Caki2 (cell line): Measurements from ENCODE around the gene COA1. TPM values are rescaled to one million over a fixed set of nuclear protein-coding genes. Genes with fewer than 3 reads are reported as not detected.
"Not testable (repeated sequence)": the region's sequence is repeated elsewhere in the genome, so short reads cannot be mapped to it uniquely, and the experiment has no call there.

ENCODE experiments used
- DNase-seq: peaks from one replicate; pipeline ENCODE4 v3.0.0-alpha.2; 2015; ENCODE audit warnings: low read depth
- in situ Hi-C: cut with HindIII; loops from 2 replicates; pipeline ENCODE4 v1.10.0; 2016; ENCODE audit warnings: low sequenced_read_pairs, low pct_unique_long_range_greater_than_20kb, mixed read lengths
- total RNA-seq: library from RNA; depleted of rRNA; stranded (reverse); fragments of >200 nt; shearing (Covaris generic); gene quantifications from 2 replicates; pipeline ENCODE4 v1.2.3, GENCODE V29; 2014; ENCODE audit warnings: low replicate concordance

COA1 gene
- total RNA-seq, 1 experiment from 2014 or later: 128 TPM

GRCh38 chr7:43735403-43735801 lies 6.1 kb upstream of the COA1 start:
- in situ Hi-C loops: no loop called here
- DNase-seq: no peak

GRCh38 chr7:43734575-43735332 lies 5.4 kb upstream of the COA1 start:
- in situ Hi-C loops, DNase-seq: not testable (repeated sequence)

- in situ Hi-C loops: not testable (repeated sequence)
- DNase-seq: peak; percentile 76
Measured at GRCh38 chr7:43731494-43731893, 2.2 kb upstream of the COA1 start.

GRCh38 chr7:43729924-43730248 lies 563 bp upstream of the COA1 start:
- in situ Hi-C loops: no loop called here
- DNase-seq: no peak

- in situ Hi-C loops: no loop called here
- no peak for DNase-seq
Measured at GRCh38 chr7:43727494-43727893, 1.8 kb downstream of the COA1 start.

- in situ Hi-C loops: no loop called here
- DNase-seq: no peak
Measured at GRCh38 chr7:43727003-43727402, 2.3 kb downstream of the COA1 start.

GRCh38 chr7:43726466-43726865 lies 2.9 kb downstream of the COA1 start:
- in situ Hi-C loops: no loop called here
- DNase-seq: no peak

GRCh38 chr7:43725251-43725650 lies 4.1 kb downstream of the COA1 start:
- DNase-seq: no peak
- in situ Hi-C loops: no loop called here

- no peak for DNase-seq
- in situ Hi-C loops: no loop called here
Measured at GRCh38 chr7:43723007-43723341, 6.3 kb downstream of the COA1 start.

- in situ Hi-C loops: no loop called here
- peak; percentile 24 for DNase-seq
Measured at GRCh38 chr7:43721193-43721806, 8.0 kb downstream of the COA1 start.

- in situ Hi-C loops: no loop called here
- no peak for DNase-seq
Measured at GRCh38 chr7:43716598-43716997, 12.7 kb downstream of the COA1 start.

- DNase-seq, in situ Hi-C loops: not testable (repeated sequence)
Measured at GRCh38 chr7:43715966-43716365, 13.4 kb downstream of the COA1 start.

GRCh38 chr7:43711503-43711902 lies 17.8 kb downstream of the COA1 start:
- no peak for DNase-seq
- in situ Hi-C loops: no loop called here

- in situ Hi-C loops, DNase-seq: not testable (repeated sequence)
Measured at GRCh38 chr7:43708055-43708454, 21.3 kb downstream of the COA1 start.

GRCh38 chr7:43703573-43703972 lies 25.8 kb downstream of the COA1 start:
- DNase-seq: no peak
- in situ Hi-C loops: no loop called here

- in situ Hi-C loops: no loop called here
- DNase-seq: no peak
Measured at GRCh38 chr7:43702974-43703373, 26.3 kb downstream of the COA1 start.

- in situ Hi-C loops: no loop called here
- DNase-seq: no peak
Measured at GRCh38 chr7:43701929-43702328, 27.4 kb downstream of the COA1 start.

- in situ Hi-C loops: no loop called here
- no peak for DNase-seq
Measured at GRCh38 chr7:43701500-43701854, 27.8 kb downstream of the COA1 start.

GRCh38 chr7:43700646-43701499 lies 28.4 kb downstream of the COA1 start:
- DNase-seq: no peak
- in situ Hi-C loops: no loop called here
